GM23248 (cell line): ENCODE data around the gene ANKRD63.

ENCODE experiments used
- EZH2 ChIP-seq: fragments of 200-600 bp; sonication (generic); IDR thresholded peaks from 2 replicates; pipeline ENCODE4 v1.6.1; 2018; ENCODE audit warnings: antibody characterized with exemption, mild to moderate bottlenecking; ENCODE audit not compliant: insufficient read depth, poor library complexity, severe bottlenecking
- EZH2phosphoT487 ChIP-seq: fragments of 200-600 bp; sonication (generic); IDR thresholded peaks from 2 replicates; pipeline ENCODE4 v1.6.1; 2018; ENCODE audit warnings: antibody characterized with exemption, moderate library complexity, mild to moderate bottlenecking, low read depth; ENCODE audit not compliant: insufficient read depth

DNA sequence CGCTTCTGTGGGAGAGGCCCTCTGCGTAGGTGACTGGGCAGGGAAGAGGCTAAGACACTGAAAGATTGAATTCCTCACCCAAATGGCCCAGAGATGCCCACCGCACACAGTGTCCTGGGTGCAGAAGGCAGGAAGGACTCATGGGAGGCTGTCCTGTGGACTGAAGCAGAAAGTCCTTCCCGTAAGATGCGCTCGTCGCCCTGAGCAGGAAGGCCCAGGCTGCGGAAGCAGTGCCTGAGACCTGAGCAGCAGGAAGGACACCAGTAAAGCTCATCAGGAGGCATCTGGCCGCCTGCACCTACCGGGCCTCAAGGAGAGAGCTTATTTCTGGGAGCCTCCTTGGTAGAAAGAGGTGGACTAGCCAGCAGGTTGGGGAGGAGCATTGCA, 40.7 kb downstream of the ANKRD63 start:
- TF ChIP-seq EZH2 (no peak), EZH2phosphoT487 (no peak)
